ENCODE data around the gene SGCA.

DNA sequence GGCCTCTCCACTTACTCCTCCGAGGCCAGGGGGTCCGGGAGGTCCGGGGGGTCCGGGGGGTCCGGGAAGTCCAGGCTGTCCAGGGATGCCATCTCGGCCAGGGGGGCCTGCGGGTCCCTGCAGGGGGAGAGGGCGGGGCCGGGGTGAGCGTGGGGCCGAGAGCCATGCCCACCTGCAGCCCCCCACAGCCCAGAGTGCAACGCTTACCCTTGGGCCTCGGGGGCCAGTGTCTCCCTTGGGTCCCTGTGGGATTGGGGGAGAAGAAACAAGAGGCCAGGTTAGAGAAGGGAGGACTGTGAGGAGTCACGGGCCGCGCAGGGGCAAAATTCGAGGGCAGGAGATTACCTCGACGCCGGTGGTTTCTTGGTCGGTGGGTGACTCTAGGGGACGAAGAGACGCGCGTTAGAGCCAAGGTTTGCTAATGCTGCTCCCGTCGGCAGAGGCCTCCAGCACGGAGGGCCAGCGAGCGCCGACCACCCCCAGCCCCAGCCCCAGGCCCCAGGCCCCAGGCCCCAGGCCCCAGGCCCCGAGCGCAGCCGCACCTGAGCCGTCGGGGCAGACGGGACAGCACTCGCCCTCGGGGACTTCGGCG is 33.5 kb downstream of the SGCA start:
- TF ChIP-seq, protein P1, sequence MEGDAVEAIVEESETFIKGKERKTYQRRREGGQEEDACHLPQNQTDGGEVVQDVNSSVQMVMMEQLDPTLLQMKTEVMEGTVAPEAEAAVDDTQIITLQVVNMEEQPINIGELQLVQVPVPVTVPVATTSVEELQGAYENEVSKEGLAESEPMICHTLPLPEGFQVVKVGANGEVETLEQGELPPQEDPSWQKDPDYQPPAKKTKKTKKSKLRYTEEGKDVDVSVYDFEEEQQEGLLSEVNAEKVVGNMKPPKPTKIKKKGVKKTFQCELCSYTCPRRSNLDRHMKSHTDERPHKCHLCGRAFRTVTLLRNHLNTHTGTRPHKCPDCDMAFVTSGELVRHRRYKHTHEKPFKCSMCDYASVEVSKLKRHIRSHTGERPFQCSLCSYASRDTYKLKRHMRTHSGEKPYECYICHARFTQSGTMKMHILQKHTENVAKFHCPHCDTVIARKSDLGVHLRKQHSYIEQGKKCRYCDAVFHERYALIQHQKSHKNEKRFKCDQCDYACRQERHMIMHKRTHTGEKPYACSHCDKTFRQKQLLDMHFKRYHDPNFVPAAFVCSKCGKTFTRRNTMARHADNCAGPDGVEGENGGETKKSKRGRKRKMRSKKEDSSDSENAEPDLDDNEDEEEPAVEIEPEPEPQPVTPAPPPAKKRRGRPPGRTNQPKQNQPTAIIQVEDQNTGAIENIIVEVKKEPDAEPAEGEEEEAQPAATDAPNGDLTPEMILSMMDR (IDR thresholded peaks at IDR 0.05), result no peak
- no peak for TF ChIP-seq POLR2AphosphoS5 (IDR thresholded peaks at IDR 0.05)
- no peak for TF ChIP-seq POLR2A (IDR thresholded peaks at IDR 0.05)
- TF ChIP-seq EP300 (IDR thresholded peaks at IDR 0.05), result no peak

Data from suprapubic skin (tissue), 4 donors.